NCI-H774 (cell line): ENCODE data around the gene ABLIM1.

Experiments
- DNase-seq: peaks from one replicate; lab custom pipeline; 2025; lab: John Stamatoyannopoulos, UW

The ABLIM1 gene

GRCh38 chr10:114623155-114623554 lies 34.9 kb downstream of the ABLIM1 start:
- DNase-seq, result no peak

- no peak for DNase-seq
Observed at GRCh38 chr10:114618722-114619121, 39.4 kb downstream of the ABLIM1 start.

- DNase-seq, result no peak
Observed at GRCh38 chr10:114616516-114616915, 41.6 kb downstream of the ABLIM1 start.

- DNase-seq, result no peak
Observed at GRCh38 chr10:114616103-114616502, 42.0 kb downstream of the ABLIM1 start.

DNA sequence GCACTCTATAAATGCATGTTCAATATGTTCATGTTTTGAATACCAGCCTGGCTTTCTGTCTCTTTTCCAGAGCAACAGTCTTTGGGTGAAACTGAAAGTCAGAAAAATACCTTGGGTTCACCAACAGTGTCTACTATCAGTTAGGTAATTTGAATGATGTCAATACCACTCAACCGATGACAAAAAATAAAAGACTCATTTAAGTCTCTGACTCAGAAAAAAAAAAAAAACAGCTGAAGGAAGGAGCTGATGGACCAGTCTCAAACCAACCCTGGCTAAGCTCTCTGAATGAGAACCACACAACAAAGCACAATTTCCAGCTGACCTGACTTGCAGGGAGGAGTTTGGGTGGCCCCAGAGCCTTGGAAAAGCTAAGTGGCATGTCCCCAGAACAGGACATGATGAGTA lies 42.5 kb downstream of the ABLIM1 start:
- no peak for DNase-seq

DNA sequence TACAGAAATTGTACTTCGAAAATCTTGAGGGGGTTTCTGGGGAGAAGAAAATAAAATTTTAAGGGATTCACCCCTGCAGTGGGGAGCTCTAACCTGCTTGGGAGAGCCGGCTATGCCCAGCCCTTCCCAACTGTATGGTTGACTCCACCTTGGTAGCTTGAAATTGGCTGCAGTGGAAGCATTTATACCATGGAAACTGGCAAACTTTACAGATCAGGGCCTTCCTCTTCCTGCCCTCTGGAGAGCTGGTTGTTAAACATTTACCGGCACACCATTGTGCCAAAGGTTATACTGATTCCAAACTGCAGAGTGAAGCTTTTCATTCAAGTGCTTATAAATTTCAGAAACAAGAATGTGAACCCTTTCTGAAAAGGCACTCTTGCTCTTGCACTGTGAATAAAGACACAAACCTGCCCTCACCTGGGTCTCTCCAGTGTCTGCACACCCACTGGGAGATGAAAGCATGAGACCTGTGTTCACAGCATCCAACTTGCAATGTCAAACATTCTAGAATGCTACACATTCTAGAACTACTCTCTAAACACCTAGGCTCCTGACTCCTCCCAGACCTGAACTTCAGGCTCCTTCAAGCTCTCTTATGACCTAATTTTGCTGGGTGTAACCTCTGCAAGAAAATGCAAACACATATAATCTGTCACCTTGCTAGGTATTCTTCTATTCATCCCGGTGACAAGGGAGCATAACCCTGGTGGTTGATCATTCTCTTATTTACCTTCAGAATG lies 44.7 kb downstream of the ABLIM1 start:
- DNase-seq, result no peak

GRCh38 chr10:114611617-114612016 lies 46.5 kb downstream of the ABLIM1 start:
- peak; percentile 35 for DNase-seq

DNA sequence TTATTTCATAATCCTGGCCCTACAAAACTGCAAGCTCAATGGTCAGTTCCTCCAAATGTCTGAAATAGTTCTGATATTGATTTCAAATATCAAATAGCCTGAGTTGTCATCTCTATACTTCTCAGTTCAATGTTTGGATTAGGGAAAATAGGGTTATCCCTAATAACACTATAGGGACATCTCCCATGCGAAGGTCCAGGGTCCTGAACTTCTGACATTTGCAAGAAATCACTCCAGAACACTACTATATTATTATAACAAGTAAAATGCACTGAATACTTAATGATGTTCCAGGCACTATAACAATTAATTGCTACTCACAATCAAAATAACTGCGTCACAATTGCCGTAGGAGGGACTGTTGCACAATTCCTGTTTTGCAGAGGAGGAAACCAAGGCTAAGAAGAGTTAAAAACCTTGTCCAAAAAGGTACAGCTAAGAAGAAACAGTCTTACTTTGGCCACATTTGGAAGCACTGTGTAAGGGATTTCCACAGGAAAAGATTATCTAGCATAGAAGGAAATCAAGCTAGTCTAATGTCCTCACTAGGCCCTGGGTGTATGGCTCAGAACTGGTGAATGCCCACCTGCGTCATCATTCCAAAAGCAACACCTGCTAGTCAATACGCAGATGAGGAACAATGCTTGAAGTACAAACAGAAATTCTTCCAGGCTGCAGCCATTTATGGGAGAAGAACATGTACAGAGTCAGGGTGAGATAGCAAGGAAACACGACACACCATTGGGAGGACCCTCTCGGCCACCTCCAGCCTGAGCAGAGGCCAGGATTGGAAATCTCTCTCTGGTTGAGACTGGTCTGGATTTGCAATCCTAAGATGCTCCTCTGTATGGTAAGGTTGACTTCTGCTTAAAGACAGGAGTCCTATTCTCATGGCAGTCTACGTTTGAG lies 48.3 kb downstream of the ABLIM1 start:
- no peak for DNase-seq

DNA sequence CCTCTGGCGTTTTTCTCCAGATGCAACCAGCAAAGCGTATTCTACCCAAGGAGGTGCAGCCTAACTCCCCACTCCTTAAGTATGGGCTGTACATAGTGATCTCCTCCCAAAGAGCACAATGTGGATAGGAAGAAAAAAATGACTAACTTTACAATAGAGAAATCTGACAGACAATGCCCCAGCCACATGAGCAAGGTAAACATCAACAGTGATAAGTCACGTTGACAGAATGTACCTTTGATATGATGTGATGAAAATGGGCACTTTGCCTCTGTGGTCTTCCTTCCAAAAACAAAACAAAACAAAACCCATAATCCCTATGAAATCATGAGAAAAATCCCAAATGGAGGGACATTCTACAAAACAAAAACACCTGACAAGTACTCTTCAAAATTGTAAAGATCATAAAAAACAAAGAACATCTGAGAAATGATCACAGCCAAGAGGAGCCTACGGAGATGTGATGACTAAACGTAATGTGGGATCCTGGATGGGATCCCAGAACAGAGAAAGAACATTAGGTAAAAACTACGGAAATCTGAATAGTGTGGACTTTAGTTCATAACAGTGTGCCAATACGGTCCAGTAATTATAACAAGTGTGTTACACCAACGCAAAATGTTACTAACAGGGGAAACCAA lies 50.6 kb downstream of the ABLIM1 start:
- DNase-seq, result no peak

DNA sequence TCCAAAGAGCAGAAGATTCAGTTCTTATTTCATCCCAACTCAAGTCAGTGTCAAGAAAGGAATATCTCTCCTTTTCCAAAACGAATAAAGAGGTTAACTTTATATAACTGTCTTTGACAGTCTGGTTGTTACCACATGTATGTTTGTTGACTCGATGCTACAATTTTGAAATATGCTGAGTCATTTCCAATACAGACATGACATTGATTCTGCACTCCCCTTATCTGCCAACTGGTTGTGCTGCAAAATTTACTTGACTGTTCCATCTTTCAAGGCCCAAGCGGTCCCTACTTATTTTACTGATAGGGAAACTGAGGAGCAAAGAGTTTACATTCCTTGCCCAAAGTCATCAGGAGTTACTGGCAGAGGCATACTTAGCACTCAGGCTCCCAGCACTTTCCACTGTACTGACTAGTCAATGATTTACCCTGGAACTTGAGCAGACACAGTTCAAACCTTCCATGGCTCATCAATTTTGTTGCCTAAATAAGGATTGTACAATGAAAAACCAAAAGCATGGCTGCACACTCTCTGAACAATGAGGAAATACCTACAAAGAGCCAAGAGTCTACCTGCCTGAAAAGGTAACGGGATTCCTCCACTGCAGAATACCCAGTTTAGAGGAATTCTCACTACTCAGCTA lies 52.8 kb downstream of the ABLIM1 start:
- DNase-seq, result no peak

GRCh38 chr10:114604357-114605130 lies 53.5 kb downstream of the ABLIM1 start:
- DNase-seq, result no peak

- DNase-seq, result no peak
Observed at GRCh38 chr10:114603948-114604347, 54.1 kb downstream of the ABLIM1 start.

DNA sequence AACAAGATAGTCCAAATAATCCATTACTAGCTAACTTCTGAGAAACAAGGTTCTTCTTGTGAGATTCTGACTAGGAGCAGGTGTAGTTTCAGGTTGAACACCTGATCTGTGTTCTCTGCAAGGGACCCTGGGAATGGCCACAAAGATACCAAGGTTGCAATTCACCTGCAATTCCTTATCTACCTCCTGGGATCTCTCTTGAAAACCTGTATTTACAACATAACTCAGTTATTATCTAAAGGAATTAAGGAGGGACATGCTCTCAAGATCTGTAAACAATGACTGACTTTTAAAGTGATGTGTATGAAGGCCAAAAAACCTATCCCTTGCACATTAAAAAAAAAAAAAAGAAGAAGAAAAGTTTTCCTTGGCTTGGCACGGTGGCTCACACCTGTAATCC lies 54.8 kb downstream of the ABLIM1 start:
- no peak for DNase-seq

GRCh38 chr10:114600057-114600456 lies 58.0 kb downstream of the ABLIM1 start:
- DNase-seq, result no peak

GRCh38 chr10:114596793-114597192 lies 61.3 kb downstream of the ABLIM1 start:
- no peak for DNase-seq

- DNase-seq, result no peak
Observed at GRCh38 chr10:114593816-114594468, 64.1 kb downstream of the ABLIM1 start.

- no peak for DNase-seq
Observed at GRCh38 chr10:114593240-114593792, 64.8 kb downstream of the ABLIM1 start.

- DNase-seq, result no peak
Observed at GRCh38 chr10:114590993-114591392, 67.1 kb downstream of the ABLIM1 start.

DNA sequence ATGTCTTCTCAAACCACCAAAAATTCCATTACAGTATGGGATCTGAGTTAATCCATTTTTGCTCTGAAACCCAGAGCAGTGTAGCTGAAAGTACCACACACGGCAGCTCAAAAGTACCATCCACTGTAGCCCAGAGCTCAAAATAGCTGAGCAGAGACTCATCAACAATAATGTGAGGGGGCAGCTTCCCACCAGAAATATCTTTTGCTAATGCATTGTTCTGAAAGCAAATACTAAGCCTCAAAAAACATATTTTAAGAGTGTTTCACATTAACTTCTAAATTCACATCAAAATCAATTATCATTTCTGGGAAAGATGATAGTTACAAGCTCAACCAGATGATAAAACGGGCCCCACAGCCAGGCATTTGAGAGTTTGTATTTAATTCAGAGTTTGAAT lies 73.7 kb downstream of the ABLIM1 start:
- DNase-seq, result no peak

GRCh38 chr10:114581071-114581470 lies 77.0 kb downstream of the ABLIM1 start:
- DNase-seq, result no peak

- DNase-seq, result no peak
Observed at GRCh38 chr10:114577133-114577532, 80.9 kb downstream of the ABLIM1 start.
